ENCODE data around the gene S100G. TPM values are rescaled to one million over a fixed set of nuclear protein-coding genes. Genes with fewer than 3 reads are reported as not detected.
"Not testable (repeated sequence)": the region's sequence is repeated elsewhere in the genome, so short reads cannot be mapped to it uniquely, and the experiment has no call there.

Gene S100G
- total RNA-seq (not detected), polyA plus RNA-seq (not detected)
- long read RNA-seq, donor 1, result 0 reads
- long read RNA-seq, donor 2, result 0 reads
- long read RNA-seq, donor 3, result 0 reads
- long read RNA-seq, donor 4, result 0 reads
- long read RNA-seq, donor 5, result 0 reads

GRCh38 chrX:16649858-16650257 lies at the start of gene S100G:
Gene S100G, plus strand, starts transcription at chrX:16650158. Its CDS starts 849 bp downstream, at chrX:16651007.
- DNase-seq (no peak), ATAC-seq (ENCODE audit: insufficient read depth, low FRiP score) (no peak)
- no peak within 1 kb of the TSS for H3K4me3 ChIP-seq
- peaks cover 0 to 52% (median 29%) of the 10 kb centered on the region in 3 donors for H3K27me3 ChIP-seq (ENCODE audit: control insufficient read depth in 3 of 3, insufficient read depth in 3 of 3, low read length in 2 of 3)
- no peak within 1 kb of the TSS for H3K27ac ChIP-seq (ENCODE audit: low read depth in 1 of 2, low read length in 1 of 2)
- peaks cover 0 to 4% (median 0%) of the 10 kb centered on the region in 4 donors for H3K9me3 ChIP-seq (ENCODE audit: control insufficient read depth in 4 of 4, insufficient read depth in 3 of 4, low read length in 3 of 4)
- no peak for TF ChIP-seq CTCF (IDR thresholded peaks at IDR 0.05; ENCODE audit: control extremely low read depth, extremely low read depth)
- H3K9ac ChIP-seq (ENCODE audit: insufficient read depth in 1 of 2, low read length in 2 of 2), result no peak within 1 kb of the TSS
- WGBS, 2 donors, result 91 to 100% methylated on average over 4 of the region's 4 CpGs
- H3K36me3 ChIP-seq (ENCODE audit: control insufficient read depth in 4 of 4, insufficient read depth in 4 of 4, low read length in 4 of 4), result peaks cover 0 to 2% (median under 1%) of the 10 kb centered on the region in 4 donors
- no peaks in the 10 kb centered on the region for H3K4me1 ChIP-seq (ENCODE audit: control insufficient read depth in 5 of 5, insufficient read depth in 5 of 5, low read length in 5 of 5)

GRCh38 chrX:16601885-16602284 lies 48.1 kb upstream of the S100G start:
- Histone ChIP-seq H3K27ac (ENCODE audit: low read depth in 1 of 2, low read length in 1 of 2) (no peak overlapping the region), H3K4me1 (ENCODE audit: control insufficient read depth in 5 of 5, insufficient read depth in 5 of 5, low read length in 5 of 5) (peaks cover 0 to 2% (median 0%) of the 10 kb centered on the region in 5 donors), H3K9me3 (ENCODE audit: control insufficient read depth in 4 of 4, insufficient read depth in 3 of 4, low read length in 3 of 4) (no peaks in the 10 kb centered on the region), H3K9ac (ENCODE audit: insufficient read depth in 1 of 2, low read length in 2 of 2) (no peak overlapping the region), H3K36me3 (ENCODE audit: control insufficient read depth in 4 of 4, insufficient read depth in 4 of 4, low read length in 4 of 4) (no peaks in the 10 kb centered on the region), H3K27me3 (ENCODE audit: control insufficient read depth in 3 of 3, insufficient read depth in 3 of 3, low read length in 2 of 3) (peaks cover 0 to 21% (median 16%) of the 10 kb centered on the region in 3 donors), H3K4me3 (no peak overlapping the region)
- DNase-seq (no peak), ATAC-seq (ENCODE audit: insufficient read depth, low FRiP score) (no peak)
- 80 to 93% methylated on average over 4 of the region's 4 CpGs for WGBS, 2 donors
- TF ChIP-seq CTCF (IDR thresholded peaks at IDR 0.05; ENCODE audit: control extremely low read depth, extremely low read depth), result no peak

GRCh38 chrX:16603235-16603634 lies 46.7 kb upstream of the S100G start:
- H3K9me3 ChIP-seq (ENCODE audit: control insufficient read depth in 4 of 4, insufficient read depth in 3 of 4, low read length in 3 of 4); H3K9ac ChIP-seq (ENCODE audit: insufficient read depth in 1 of 2, low read length in 2 of 2); H3K36me3 ChIP-seq (ENCODE audit: control insufficient read depth in 4 of 4, insufficient read depth in 4 of 4, low read length in 4 of 4); H3K4me3 ChIP-seq; H3K4me1 ChIP-seq (ENCODE audit: control insufficient read depth in 5 of 5, insufficient read depth in 5 of 5, low read length in 5 of 5); ATAC-seq (ENCODE audit: insufficient read depth, low FRiP score); DNase-seq: not testable (repeated sequence)
- WGBS, 2 donors, result 92 to 97% methylated on average over 6 of the region's 6 CpGs
- peaks cover 0 to 21% (median 16%) of the 10 kb centered on the region in 3 donors for H3K27me3 ChIP-seq (ENCODE audit: control insufficient read depth in 3 of 3, insufficient read depth in 3 of 3, low read length in 2 of 3)
- H3K27ac ChIP-seq (ENCODE audit: low read depth in 1 of 2, low read length in 1 of 2), result peak overlapping the region in 1 of 2 donors; percentile 49

- DNase-seq, result no peak
- Histone ChIP-seq H3K9ac (ENCODE audit: insufficient read depth in 1 of 2, low read length in 2 of 2) (no peak overlapping the region), H3K4me1 (ENCODE audit: control insufficient read depth in 5 of 5, insufficient read depth in 5 of 5, low read length in 5 of 5) (peaks cover 0 to 2% (median 0%) of the 10 kb centered on the region in 5 donors), H3K27me3 (ENCODE audit: control insufficient read depth in 3 of 3, insufficient read depth in 3 of 3, low read length in 2 of 3) (peaks cover 0 to 21% (median 16%) of the 10 kb centered on the region in 3 donors), H3K9me3 (ENCODE audit: control insufficient read depth in 4 of 4, insufficient read depth in 3 of 4, low read length in 3 of 4) (no peaks in the 10 kb centered on the region), H3K4me3 (no peak overlapping the region), H3K27ac (ENCODE audit: low read depth in 1 of 2, low read length in 1 of 2) (peak overlapping the region in 1 of 2 donors; percentile 49), H3K36me3 (ENCODE audit: control insufficient read depth in 4 of 4, insufficient read depth in 4 of 4, low read length in 4 of 4) (no peaks in the 10 kb centered on the region)
- 70 to 72% methylated on average over 4 of the region's 4 CpGs for WGBS, 2 donors
- TF ChIP-seq CTCF (IDR thresholded peaks at IDR 0.05; ENCODE audit: control extremely low read depth, extremely low read depth), result no peak
- no peak for ATAC-seq (ENCODE audit: insufficient read depth, low FRiP score)
These were observed 46.1 kb upstream of the S100G start for GRCh38 chrX:16603822-16604221.

Data from lung (tissue), 16 donors.